Adrenal gland (tissue), 12 donors: ENCODE results near the gene NFIB. TPM values are rescaled to one million over a fixed set of nuclear protein-coding genes. Genes with fewer than 3 reads are reported as not detected.

Source experiments
- DNase-seq, 7 donors: peaks; one replicate each; pipeline ENCODE4 v3.0.0-alpha.2; 2019 to 2020
- H3K27ac ChIP-seq, 5 donors: fragments of 200-600 bp; sonication (generic) in 4 of 5; 1 replicate in 3 of 5; 2 replicates in 2 of 5; pipeline versions ENCODE4 v1.5.1 to v1.8.0; 2016 to 2020; ENCODE audit warnings: mild to moderate bottlenecking in 1 of 5
- H3K27me3 ChIP-seq: fragments of 200-600 bp; 2 replicates; pipeline ENCODE4 v1.8.0; 2021
- H3K36me3 ChIP-seq, 2 donors: fragments of 200-600 bp; replicated peaks in 1 of 2; 1 replicate in 1 of 2; 2 replicates in 1 of 2; pipeline versions ENCODE4 v1.5.1 to v1.8.0; 2018 to 2022
- H3K4me1 ChIP-seq, 2 donors: fragments of 200-600 bp; replicated peaks in 1 of 2; 1 replicate in 1 of 2; 2 replicates in 1 of 2; pipeline versions ENCODE4 v1.5.1 to v1.8.0; 2018 to 2021
- H3K4me3 ChIP-seq, 4 donors: fragments of 200-600 bp; sonication (generic) in 3 of 4; one replicate each; pipeline ENCODE4 v1.5.1; 2016 to 2018
- H3K9me3 ChIP-seq, 3 donors: fragments of 200-600 bp; sonication (generic) in 1 of 3; replicated peaks in 1 of 3; 1 replicate in 2 of 3; 2 replicates in 1 of 3; pipeline versions ENCODE4 v1.5.1 to v1.8.0; 2016 to 2021
- POLR2A ChIP-seq, 2 donors: fragments of 450-650 bp; IDR thresholded peaks; one replicate each; pipeline ENCODE4 v1.6.1; 2017; ENCODE audit warnings: antibody characterized with exemption in 2 of 2, mild to moderate bottlenecking in 2 of 2, moderate library complexity in 1 of 2
- WGBS, 4 donors: extraction: QIAGEN DNeasy Blood & Tissue Kit in 2 of 4; methylation state at CpG; one replicate each; pipeline versions ENCODE4 v1.1.5 to v1.1.7; 2013 to 2017; 5-methylcytosine and 5-hydroxymethylcytosine counted together
- intact Hi-C, 2 donors: fragments of 100-400 bp; cut with DNase I; formaldehyde crosslinking; loops; one replicate each; pipeline versions ENCODE4 v1.14.1 to v1.15.0; 2022 to 2023
- polyA plus RNA-seq, 3 donors: library from polyadenylated mRNA; stranded (reverse); fragments of 200-250 nt in 2 of 3; fragments of 350-450 nt in 1 of 3; fragmentation: Illumina TruSeq in 1 of 3; extraction: RNeasy Lipid Tissue Mini Kit (QIAGEN cat#74804) in 1 of 3; gene quantifications; one replicate each; pipeline ENCODE4 v1.2.3, GENCODE V29; 2013 to 2014
- total RNA-seq, 9 donors: library from RNA; depleted of rRNA in 4 of 9; stranded (reverse); fragments of >200 nt in 4 of 9; fragments of 120-200 nt in 1 of 9; fragmentation: NEBNext Ultra II Directional in 1 of 9; extraction: Animal tissue kit (Norgen Biotek cat#: 25700) in 1 of 9; gene quantifications; one replicate each; pipeline versions ENCODE4 v1.1.0 to v1.2.4, GENCODE V29; 2013 to 2023
- TF ChIP-seq, protein P1 (sequence below), 6 experiments: fragments of 450-650 bp in 4 of 6; fragments of 200-600 bp in 2 of 6; sonication (generic) in 1 of 6; IDR thresholded peaks; 1 replicate in 5 of 6; 2 replicates in 1 of 6; pipeline versions ENCODE4 v1.5.1 to v1.8.0; 2016 to 2021; ENCODE audit warnings: antibody characterized with exemption in 6 of 6, mild to moderate bottlenecking in 2 of 6, moderate library complexity in 1 of 6
- donor health status: healthy with polysubstance abuse.
- donor health status: Bipolar disorder and iron deficiency.
- donor health status: DM: yes; HTN: yes; CAD: no.
- donor health status: DM: no; HTN: no; CAD: no.
- donor health status: DM: no; HTN: no; CAD: no.
- donor health status: DM: yes; HTN: yes; CAD: no.

The NFIB gene
- total and polyA plus RNA-seq, 12 donors: 10.9 to 84.1 (median 43.0) TPM

DNA sequence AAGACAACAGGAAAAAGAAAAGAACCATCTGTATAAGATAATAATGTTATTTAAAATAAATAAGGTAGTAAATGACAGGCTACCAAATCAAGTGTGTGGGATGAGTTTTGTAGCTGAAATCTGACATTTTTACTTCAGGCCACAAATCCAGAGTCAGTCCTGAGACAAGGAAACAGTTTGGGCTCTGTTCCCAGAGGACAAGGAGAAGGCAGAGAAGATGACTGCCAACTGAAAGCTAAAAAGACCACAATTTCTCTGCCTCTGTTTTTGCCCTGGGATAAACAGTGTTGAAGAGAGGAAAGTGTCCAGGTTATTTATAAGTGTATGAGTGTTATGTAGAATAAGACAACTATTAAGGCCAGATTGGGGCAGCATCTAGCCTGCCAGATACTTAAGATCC, 180.5 kb downstream of the NFIB start:
- Histone ChIP-seq H3K27ac (no peak overlapping the region), H3K4me3 (no peak overlapping the region), H3K36me3 (no peaks in the 10 kb centered on the region), H3K27me3 (no peaks in the 10 kb centered on the region), H3K4me1 (peaks cover 0 to 4% of the 10 kb centered on the region in 2 donors), H3K9me3 (no peaks in the 10 kb centered on the region)
- TF ChIP-seq, protein P1, sequence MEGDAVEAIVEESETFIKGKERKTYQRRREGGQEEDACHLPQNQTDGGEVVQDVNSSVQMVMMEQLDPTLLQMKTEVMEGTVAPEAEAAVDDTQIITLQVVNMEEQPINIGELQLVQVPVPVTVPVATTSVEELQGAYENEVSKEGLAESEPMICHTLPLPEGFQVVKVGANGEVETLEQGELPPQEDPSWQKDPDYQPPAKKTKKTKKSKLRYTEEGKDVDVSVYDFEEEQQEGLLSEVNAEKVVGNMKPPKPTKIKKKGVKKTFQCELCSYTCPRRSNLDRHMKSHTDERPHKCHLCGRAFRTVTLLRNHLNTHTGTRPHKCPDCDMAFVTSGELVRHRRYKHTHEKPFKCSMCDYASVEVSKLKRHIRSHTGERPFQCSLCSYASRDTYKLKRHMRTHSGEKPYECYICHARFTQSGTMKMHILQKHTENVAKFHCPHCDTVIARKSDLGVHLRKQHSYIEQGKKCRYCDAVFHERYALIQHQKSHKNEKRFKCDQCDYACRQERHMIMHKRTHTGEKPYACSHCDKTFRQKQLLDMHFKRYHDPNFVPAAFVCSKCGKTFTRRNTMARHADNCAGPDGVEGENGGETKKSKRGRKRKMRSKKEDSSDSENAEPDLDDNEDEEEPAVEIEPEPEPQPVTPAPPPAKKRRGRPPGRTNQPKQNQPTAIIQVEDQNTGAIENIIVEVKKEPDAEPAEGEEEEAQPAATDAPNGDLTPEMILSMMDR (IDR thresholded peaks at IDR 0.05): no peak
- TF ChIP-seq POLR2A (IDR thresholded peaks at IDR 0.05): no peak
- intact Hi-C loops: no loop called here
- DNase-seq: no peak

DNA sequence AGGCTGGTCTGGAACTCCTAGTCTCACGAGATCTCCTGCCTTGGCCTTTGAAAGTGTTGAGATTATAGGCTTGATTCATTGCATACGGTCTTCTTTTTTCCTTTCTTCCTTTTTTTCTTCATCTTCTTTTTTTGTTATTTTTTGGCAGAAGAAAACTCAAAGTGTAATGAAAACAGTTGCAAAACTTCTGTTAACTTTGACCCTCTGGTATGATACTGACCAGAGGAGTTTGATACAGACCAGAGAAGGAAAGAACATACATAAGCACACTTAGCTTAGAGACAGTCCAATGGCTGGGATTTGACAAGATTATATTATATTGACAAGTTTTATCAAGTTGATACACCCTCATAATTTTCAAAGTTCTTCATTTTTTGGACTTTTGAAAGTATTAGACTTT, 181.2 kb downstream of the NFIB start:
- WGBS, 4 donors: 73 to 84% (median 78%) methylated on average over 2 of the region's 2 CpGs
- TF ChIP-seq, protein P1 (IDR thresholded peaks at IDR 0.05): no peak
- no peak for TF ChIP-seq POLR2A (IDR thresholded peaks at IDR 0.05)
- Histone ChIP-seq H3K4me1 (peaks cover 0 to 4% of the 10 kb centered on the region in 2 donors), H3K9me3 (no peaks in the 10 kb centered on the region), H3K4me3 (no peak overlapping the region), H3K36me3 (no peaks in the 10 kb centered on the region), H3K27ac (no peak overlapping the region), H3K27me3 (no peaks in the 10 kb centered on the region)
- no peak for DNase-seq
- intact Hi-C loops: no loop called here

DNA sequence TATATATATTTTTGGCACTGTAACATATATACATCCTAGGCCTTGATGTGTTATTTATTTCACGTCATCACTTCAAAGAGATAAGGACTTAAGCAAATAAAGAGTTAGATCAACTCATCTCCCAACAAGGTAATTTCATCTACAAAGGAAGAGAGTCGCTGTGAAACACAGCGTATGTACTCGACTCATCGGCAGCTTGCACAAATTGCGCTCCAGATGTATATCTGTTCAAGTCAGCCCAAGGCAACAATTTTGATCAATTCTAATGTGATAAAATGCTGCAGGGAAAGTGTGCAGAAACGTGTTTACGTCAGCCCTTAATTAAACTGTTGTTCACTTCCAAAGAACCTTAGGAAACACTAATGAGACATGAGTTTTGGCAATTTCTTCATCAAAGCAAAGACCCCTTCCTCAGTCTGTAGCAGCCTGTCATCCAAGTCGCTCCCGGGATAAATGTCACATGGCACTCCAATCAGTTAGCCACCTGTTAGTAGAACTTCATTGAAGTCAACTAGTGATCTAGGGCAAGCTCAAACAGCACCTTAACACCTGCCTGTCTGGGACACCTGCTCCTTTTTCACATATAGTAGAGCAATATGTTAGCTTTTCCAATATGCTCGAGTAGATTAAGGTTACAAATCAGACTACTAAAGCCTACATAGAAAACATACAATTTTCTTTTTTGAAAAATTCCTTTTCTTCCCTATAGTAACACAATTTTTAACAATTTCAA, 182.4 kb downstream of the NFIB start:
- no peak for DNase-seq
- Histone ChIP-seq H3K9me3 (no peaks in the 10 kb centered on the region), H3K4me1 (peaks cover 0 to 4% of the 10 kb centered on the region in 2 donors), H3K36me3 (no peaks in the 10 kb centered on the region), H3K27me3 (no peaks in the 10 kb centered on the region), H3K27ac (no peak overlapping the region), H3K4me3 (no peak overlapping the region)
- intact Hi-C loops: no loop called here
- WGBS, 4 donors: 86 to 94% (median 91%) methylated on average over 11 of the region's 11 CpGs
- TF ChIP-seq, protein P1 (IDR thresholded peaks at IDR 0.05): no peak
- TF ChIP-seq POLR2A (IDR thresholded peaks at IDR 0.05): no peak

DNA sequence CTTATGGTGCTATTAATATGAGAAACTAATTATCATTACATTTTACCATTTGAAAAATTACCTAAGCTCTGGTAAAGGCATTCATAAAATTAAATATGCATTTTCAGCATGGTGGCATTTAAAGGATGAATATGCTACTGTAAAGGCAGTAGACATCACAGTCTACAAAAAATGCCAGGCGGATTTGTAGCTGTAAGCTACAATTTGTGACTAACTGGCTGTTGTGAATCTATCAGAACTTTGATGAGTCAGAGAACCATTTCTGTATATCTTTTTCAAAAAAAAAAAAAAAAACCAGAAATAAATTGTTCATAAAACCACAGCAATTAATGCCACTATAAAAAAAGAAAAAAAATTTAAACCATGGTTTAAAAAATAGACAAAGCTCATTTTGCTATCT, 186.3 kb downstream of the NFIB start:
- 63 to 88% (median 77%) methylated on average over 1 of the region's 1 CpG for WGBS, 4 donors
- Histone ChIP-seq H3K27me3 (no peaks in the 10 kb centered on the region), H3K36me3 (peaks cover 0 to 9% of the 10 kb centered on the region in 2 donors), H3K27ac (no peak overlapping the region), H3K4me1 (no peaks in the 10 kb centered on the region), H3K9me3 (no peaks in the 10 kb centered on the region), H3K4me3 (no peak overlapping the region)
- intact Hi-C loops: no loop called here
- no peak for TF ChIP-seq POLR2A (IDR thresholded peaks at IDR 0.05)
- TF ChIP-seq, protein P1 (IDR thresholded peaks at IDR 0.05): no peak
- no peak for DNase-seq
